22Rv1 (cell line): ENCODE measurements around the gene ADGRL3.

Source experiments
- CTCF ChIP-seq: fragments of 450-650 bp; IDR thresholded peaks from 2 replicates; pipeline ENCODE4 v1.5.1; 2017; ENCODE audit warnings: mild to moderate bottlenecking
- ZFX ChIP-seq: fragments of 450-650 bp; IDR thresholded peaks from 2 replicates; pipeline ENCODE4 v1.6.1; 2017; ENCODE audit warnings: antibody characterized with exemption, borderline replicate concordance

GRCh38 chr4:61662362-61662761, 462.2 kb downstream of the ADGRL3 start:
- no peak for TF ChIP-seq CTCF
- no peak for TF ChIP-seq ZFX
